Measurements from ENCODE around the gene PTDSS2. TPM values are rescaled to one million over a fixed set of nuclear protein-coding genes. Genes with fewer than 3 reads are reported as not detected.

Gene PTDSS2
- total RNA-seq, 1 experiment from 2014 or later, result 49.5 TPM

DNA sequence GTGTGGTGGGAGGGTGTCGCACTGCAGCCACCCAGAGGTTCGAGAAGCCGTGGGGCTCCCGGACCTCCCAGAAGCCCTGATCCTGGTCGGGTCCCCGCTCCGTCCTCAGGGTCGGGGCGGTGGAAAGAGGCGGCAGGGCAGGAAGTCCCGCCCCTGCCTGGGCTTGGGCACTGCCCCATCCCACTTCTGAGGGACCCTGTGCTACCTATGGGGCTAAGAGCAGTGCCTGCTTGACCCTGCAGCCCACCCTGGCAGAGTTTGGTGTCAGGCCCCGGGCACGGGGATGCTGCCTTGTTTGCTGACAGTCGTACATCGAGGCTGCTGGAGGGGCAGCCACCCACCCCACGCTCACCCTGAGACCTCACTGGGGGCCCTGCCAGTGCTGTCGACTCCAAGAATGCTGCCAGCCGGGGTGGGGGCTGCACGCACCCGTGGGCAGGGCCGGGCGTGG, 37.5 kb downstream of the PTDSS2 start (continued):
- TF ChIP-seq, protein P1, sequence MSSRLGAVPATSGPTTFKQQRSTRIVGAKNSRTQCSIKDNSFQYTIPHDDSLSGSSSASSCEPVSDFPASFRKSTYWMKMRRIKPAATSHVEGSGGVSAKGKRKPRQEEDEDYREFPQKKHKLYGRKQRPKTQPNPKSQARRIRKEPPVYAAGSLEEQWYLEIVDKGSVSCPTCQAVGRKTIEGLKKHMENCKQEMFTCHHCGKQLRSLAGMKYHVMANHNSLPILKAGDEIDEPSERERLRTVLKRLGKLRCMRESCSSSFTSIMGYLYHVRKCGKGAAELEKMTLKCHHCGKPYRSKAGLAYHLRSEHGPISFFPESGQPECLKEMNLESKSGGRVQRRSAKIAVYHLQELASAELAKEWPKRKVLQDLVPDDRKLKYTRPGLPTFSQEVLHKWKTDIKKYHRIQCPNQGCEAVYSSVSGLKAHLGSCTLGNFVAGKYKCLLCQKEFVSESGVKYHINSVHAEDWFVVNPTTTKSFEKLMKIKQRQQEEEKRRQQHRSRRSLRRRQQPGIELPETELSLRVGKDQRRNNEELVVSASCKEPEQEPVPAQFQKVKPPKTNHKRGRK (CRISPR knock-in tag; IDR thresholded peaks at IDR 0.05; ENCODE audit: borderline replicate concordance), result no peak
- TF ChIP-seq MXD4 (CRISPR knock-in tag; IDR thresholded peaks at IDR 0.05; ENCODE audit: borderline replicate concordance) (no peak), GTF2I (CRISPR knock-in tag; conservative IDR thresholded peaks at IDR 0.05) (no peak), ZNF121 (CRISPR knock-in tag; IDR thresholded peaks at IDR 0.05) (no peak), CREM (CRISPR knock-in tag; IDR thresholded peaks at IDR 0.05) (no peak), ZNF138 (CRISPR knock-in tag; conservative IDR thresholded peaks at IDR 0.05) (no peak), NR1H2 (CRISPR knock-in tag; IDR thresholded peaks at IDR 0.05) (no peak)
- TF ChIP-seq, protein P2, sequence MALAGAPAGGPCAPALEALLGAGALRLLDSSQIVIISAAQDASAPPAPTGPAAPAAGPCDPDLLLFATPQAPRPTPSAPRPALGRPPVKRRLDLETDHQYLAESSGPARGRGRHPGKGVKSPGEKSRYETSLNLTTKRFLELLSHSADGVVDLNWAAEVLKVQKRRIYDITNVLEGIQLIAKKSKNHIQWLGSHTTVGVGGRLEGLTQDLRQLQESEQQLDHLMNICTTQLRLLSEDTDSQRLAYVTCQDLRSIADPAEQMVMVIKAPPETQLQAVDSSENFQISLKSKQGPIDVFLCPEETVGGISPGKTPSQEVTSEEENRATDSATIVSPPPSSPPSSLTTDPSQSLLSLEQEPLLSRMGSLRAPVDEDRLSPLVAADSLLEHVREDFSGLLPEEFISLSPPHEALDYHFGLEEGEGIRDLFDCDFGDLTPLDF (CRISPR knock-in tag; IDR thresholded peaks at IDR 0.05), result no peak
- TF ChIP-seq, protein P3, sequence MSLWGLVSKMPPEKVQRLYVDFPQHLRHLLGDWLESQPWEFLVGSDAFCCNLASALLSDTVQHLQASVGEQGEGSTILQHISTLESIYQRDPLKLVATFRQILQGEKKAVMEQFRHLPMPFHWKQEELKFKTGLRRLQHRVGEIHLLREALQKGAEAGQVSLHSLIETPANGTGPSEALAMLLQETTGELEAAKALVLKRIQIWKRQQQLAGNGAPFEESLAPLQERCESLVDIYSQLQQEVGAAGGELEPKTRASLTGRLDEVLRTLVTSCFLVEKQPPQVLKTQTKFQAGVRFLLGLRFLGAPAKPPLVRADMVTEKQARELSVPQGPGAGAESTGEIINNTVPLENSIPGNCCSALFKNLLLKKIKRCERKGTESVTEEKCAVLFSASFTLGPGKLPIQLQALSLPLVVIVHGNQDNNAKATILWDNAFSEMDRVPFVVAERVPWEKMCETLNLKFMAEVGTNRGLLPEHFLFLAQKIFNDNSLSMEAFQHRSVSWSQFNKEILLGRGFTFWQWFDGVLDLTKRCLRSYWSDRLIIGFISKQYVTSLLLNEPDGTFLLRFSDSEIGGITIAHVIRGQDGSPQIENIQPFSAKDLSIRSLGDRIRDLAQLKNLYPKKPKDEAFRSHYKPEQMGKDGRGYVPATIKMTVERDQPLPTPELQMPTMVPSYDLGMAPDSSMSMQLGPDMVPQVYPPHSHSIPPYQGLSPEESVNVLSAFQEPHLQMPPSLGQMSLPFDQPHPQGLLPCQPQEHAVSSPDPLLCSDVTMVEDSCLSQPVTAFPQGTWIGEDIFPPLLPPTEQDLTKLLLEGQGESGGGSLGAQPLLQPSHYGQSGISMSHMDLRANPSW (CRISPR knock-in tag; conservative IDR thresholded peaks at IDR 0.05; ENCODE audit: low read depth), result no peak
- TF ChIP-seq, protein P4, sequence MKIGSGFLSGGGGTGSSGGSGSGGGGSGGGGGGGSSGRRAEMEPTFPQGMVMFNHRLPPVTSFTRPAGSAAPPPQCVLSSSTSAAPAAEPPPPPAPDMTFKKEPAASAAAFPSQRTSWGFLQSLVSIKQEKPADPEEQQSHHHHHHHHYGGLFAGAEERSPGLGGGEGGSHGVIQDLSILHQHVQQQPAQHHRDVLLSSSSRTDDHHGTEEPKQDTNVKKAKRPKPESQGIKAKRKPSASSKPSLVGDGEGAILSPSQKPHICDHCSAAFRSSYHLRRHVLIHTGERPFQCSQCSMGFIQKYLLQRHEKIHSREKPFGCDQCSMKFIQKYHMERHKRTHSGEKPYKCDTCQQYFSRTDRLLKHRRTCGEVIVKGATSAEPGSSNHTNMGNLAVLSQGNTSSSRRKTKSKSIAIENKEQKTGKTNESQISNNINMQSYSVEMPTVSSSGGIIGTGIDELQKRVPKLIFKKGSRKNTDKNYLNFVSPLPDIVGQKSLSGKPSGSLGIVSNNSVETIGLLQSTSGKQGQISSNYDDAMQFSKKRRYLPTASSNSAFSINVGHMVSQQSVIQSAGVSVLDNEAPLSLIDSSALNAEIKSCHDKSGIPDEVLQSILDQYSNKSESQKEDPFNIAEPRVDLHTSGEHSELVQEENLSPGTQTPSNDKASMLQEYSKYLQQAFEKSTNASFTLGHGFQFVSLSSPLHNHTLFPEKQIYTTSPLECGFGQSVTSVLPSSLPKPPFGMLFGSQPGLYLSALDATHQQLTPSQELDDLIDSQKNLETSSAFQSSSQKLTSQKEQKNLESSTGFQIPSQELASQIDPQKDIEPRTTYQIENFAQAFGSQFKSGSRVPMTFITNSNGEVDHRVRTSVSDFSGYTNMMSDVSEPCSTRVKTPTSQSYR (CRISPR knock-in tag; IDR thresholded peaks at IDR 0.05), result no peak

DNA sequence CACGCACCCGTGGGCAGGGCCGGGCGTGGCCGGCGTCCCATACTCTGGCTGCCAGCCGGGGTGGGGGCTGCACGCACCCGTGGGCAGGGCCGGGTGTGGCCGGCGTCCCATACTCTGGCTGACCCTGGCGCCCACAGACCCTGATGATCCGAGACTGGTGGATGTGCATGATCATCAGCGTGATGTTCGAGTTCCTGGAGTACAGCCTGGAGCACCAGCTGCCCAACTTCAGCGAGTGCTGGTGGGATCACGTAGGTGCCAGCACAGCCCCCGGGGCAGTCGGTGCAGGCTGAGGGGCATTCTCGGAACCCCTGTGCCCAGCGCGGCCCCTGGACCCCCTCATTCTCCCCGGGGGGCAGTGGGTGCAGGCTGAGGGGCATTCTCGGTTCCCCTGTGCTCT, 38.0 kb downstream of the PTDSS2 start:
- H3K27ac Mint-ChIP-seq, result no peak overlapping the region
- TF ChIP-seq, protein P5, sequence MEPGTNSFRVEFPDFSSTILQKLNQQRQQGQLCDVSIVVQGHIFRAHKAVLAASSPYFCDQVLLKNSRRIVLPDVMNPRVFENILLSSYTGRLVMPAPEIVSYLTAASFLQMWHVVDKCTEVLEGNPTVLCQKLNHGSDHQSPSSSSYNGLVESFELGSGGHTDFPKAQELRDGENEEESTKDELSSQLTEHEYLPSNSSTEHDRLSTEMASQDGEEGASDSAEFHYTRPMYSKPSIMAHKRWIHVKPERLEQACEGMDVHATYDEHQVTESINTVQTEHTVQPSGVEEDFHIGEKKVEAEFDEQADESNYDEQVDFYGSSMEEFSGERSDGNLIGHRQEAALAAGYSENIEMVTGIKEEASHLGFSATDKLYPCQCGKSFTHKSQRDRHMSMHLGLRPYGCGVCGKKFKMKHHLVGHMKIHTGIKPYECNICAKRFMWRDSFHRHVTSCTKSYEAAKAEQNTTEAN (CRISPR knock-in tag; IDR thresholded peaks at IDR 0.05), result no peak
- TF ChIP-seq NR2C2 (CRISPR knock-in tag; IDR thresholded peaks at IDR 0.05) (no peak), ETV6 (CRISPR knock-in tag; IDR thresholded peaks at IDR 0.05) (no peak), TEAD4 (CRISPR knock-in tag; IDR thresholded peaks at IDR 0.05) (no peak), ZNF138 (CRISPR knock-in tag; conservative IDR thresholded peaks at IDR 0.05) (no peak), PRRX2 (CRISPR knock-in tag; IDR thresholded peaks at IDR 0.05) (no peak), NR1H2 (CRISPR knock-in tag; IDR thresholded peaks at IDR 0.05) (no peak), ZNF423 (CRISPR knock-in tag; IDR thresholded peaks at IDR 0.05) (no peak)
- TF ChIP-seq, protein P6, sequence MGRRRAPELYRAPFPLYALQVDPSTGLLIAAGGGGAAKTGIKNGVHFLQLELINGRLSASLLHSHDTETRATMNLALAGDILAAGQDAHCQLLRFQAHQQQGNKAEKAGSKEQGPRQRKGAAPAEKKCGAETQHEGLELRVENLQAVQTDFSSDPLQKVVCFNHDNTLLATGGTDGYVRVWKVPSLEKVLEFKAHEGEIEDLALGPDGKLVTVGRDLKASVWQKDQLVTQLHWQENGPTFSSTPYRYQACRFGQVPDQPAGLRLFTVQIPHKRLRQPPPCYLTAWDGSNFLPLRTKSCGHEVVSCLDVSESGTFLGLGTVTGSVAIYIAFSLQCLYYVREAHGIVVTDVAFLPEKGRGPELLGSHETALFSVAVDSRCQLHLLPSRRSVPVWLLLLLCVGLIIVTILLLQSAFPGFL (CRISPR knock-in tag; IDR thresholded peaks at IDR 0.05; ENCODE audit: borderline replicate concordance), result no peak
- TF ChIP-seq, protein P7, sequence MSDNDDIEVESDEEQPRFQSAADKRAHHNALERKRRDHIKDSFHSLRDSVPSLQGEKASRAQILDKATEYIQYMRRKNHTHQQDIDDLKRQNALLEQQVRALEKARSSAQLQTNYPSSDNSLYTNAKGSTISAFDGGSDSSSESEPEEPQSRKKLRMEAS (CRISPR knock-in tag; IDR thresholded peaks at IDR 0.05), result no peak
- no peak overlapping the region for H3K4me3 Mint-ChIP-seq
- ATAC-seq (no peak), DNase-seq (ENCODE audit: low spot score) (no peak)
- peaks cover 19% of the 10 kb centered on the region for H3K36me3 Mint-ChIP-seq
- peaks cover 4% of the 10 kb centered on the region for H3K9me3 Mint-ChIP-seq
- POLR2A ChIA-PET, result no interaction called here
- H3K27me3 Mint-ChIP-seq (ENCODE audit: low read depth), result no peaks in the 10 kb centered on the region
- CTCF ChIA-PET, result no interaction called here
- H3K4me1 Mint-ChIP-seq, result no peaks in the 10 kb centered on the region
